GOT3 (cell line): Measurements from ENCODE around the gene NAGA.

Experiments used
- DNase-seq: peaks from one replicate; lab custom pipeline; 2025; ENCODE audit warnings: mixed read lengths; lab: John Stamatoyannopoulos, UW

NAGA gene

DNA sequence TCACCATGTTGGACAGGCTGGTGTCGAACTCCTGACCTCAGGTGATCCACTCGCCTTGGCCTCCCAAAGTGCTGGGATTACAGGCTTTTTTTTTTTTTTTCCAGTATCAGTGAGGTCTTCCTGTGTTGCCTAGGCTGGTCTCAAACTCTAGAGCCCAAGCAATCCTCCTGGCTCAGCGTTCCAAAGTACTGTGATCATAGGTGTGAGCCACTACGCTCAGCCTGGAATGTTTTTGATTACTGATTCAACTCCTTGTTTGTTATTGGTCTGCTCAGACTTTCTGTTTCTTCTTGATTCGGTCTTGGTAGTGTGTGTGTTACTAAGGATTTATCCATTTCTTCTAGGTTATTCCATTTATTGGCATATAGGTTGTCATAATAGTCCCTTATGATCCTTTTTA is 31.3 kb downstream of the NAGA start:
- no peak for DNase-seq

- DNase-seq = no peak
Observed at GRCh38 chr22:42035256-42035655, 35.4 kb downstream of the NAGA start.

DNA sequence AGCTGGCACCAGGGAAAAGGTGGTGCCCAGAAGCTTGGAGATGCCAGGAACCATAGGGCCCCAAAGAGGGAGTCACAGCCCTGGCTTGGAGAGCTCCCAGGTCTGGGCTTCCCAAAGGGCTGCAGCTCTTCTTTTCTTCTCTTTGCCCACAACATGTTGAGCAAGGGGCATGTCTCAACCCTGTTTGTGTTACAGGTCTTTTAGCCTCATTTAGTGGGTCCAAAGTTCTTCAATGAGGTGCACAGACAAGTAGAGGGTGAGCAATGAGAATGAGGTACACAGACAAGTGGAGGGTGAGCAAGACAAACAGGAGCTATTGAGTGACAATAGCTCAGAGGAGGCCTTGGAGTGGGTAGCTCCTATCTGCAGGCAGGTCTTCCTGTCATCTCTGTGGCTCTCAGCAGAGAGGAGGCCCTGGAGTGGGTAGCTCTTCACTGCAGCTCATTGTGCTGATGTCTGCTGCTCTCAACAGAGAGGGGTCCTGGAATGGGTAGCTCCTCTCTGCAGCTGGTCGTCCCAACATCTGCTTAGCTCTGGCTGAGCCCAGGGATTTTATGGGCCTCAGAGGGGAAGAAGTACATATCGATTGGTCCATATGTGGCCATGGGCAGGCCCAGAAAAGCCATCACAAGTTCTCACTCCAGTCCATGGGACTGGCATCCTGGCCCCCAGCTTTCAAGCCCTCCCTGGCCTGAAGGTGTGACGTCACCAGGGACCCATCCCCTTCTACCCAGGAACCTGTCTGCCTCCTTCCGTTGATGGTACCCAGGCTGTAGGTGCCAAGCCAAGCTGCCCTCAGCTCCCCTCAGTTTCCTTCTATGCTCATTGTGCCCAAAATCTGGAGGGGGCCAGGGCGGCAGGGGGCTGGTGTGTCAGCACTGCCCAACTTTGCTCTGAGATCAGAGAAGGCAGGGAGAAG is 37.1 kb downstream of the NAGA start:
- no peak for DNase-seq

DNA sequence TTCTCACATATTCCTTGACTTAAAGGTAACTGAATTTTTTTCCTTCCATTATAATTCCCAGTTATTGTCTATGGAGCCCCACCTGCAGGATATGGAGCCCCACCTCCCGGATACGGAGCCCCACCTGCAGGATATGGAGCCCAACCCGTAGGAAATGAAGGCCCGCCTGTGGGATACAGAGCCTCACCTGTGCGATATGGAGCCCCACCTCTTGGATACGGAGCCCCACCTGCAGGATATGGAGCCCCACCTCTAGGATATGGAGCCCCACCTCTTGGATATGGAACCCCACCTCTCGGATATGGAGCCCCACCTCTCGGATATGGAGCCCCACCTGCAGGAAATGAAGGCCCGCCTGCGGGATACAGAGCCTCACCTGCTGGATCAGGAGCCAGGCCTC is 43.9 kb downstream of the NAGA start:
- no peak for DNase-seq

- no peak for DNase-seq
Observed at GRCh38 chr22:42025421-42025820, 45.2 kb downstream of the NAGA start.

GRCh38 chr22:42022162-42022847 is 48.3 kb downstream of the NAGA start:
- DNase-seq = no peak

DNA sequence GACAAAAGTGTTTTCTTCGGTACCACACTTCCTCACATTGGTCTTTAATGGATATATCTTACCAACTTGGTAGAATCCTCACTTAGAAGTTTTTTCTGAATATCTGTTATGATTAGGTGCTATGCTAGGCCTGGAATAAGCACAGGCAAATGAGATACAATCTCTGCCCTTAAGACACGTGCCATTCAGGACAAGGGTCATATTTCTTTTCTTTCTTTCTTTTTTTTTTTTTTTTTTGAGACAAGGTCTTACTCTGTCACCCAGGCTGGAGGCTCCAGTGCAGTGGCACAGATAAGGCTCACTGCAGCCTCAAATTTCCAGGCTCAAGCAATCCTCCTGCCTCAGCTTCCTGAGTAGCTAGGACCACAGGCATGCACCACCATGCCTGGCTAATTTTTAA is 49.0 kb downstream of the NAGA start:
- DNase-seq = no peak

DNA sequence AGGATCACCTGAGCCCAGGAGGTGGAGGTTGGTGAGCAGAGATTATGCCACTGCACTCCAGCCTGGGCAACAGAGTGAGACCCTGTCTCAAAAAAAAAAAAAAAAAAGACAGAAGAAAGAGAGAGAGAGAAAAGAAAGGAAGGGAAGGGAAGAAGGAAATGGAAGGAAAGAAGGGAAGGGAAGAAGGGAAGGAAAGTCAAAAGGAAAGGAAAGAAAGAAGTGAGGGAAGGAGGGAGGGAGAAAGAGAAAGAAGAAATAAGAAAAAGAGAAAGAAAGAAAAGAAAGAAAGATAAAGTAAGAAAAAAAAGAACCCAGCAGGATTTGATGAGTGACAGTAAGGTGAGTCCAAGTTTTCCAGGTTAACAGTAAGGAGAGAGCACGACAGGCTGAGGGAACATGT is 52.4 kb downstream of the NAGA start:
- no peak for DNase-seq

GRCh38 chr22:42016111-42016510 is 54.5 kb downstream of the NAGA start:
- DNase-seq = no peak

- DNase-seq = no peak
Observed at GRCh38 chr22:42013385-42013784, 57.2 kb downstream of the NAGA start.

DNA sequence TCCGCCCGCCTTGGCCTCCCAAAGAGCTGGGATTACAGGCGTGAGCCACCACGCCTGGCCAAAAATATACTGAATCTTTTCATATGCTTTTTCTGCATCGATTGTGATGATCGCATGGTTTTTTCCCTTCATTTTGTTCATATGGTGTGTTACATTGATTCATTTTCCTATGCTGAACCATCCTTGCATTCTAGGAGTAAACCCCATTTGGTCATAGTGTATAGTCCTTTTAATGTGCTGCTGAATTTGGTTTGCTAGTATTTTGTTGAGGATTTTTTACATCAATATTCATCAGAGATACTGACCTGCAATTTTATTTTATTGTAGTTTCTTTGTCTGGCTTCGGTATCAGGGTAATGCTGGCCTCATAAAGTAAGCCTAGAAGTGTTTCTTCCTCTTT is 59.8 kb downstream of the NAGA start:
- DNase-seq = no peak
